Neuronal stem cell (in vitro differentiated cells): ENCODE measurements around the gene ACTC1.
"Not testable (repeated sequence)": the region's sequence is repeated elsewhere in the genome, so short reads cannot be mapped to it uniquely, and the experiment has no call there.

Experiments
- DNase-seq: peaks from one replicate; pipeline ENCODE4 v3.0.0-alpha.2; 2013; ENCODE audit warnings: low spot score
- H2AFZ ChIP-seq: one replicate; pipeline ENCODE4 v1.6.1; 2013; ENCODE audit warnings: mild to moderate bottlenecking, low read length, inconsistent platforms
- H2AK5ac ChIP-seq: 2 replicates; pipeline ENCODE4 v1.6.1; 2013; ENCODE audit warnings: low read depth, mild to moderate bottlenecking, inconsistent platforms, low read length, moderate library complexity, mixed read lengths
- H2BK120ac ChIP-seq: 2 replicates; pipeline ENCODE4 v1.6.1; 2013; ENCODE audit warnings: low read depth, mild to moderate bottlenecking, inconsistent platforms, low read length, moderate library complexity, mixed read lengths
- H2BK12ac ChIP-seq: one replicate; pipeline ENCODE4 v1.6.1; 2013; ENCODE audit warnings: low read length, inconsistent platforms
- H2BK15ac ChIP-seq: 2 replicates; pipeline ENCODE4 v1.6.1; 2013; ENCODE audit warnings: mild to moderate bottlenecking, low read length, inconsistent platforms, mixed read lengths
- H2BK5ac ChIP-seq: one replicate; pipeline ENCODE4 v1.6.1; 2013; ENCODE audit warnings: inconsistent platforms, mild to moderate bottlenecking, low read length, moderate library complexity
- H3K14ac ChIP-seq: one replicate; pipeline ENCODE4 v1.6.1; 2013; ENCODE audit warnings: low read length, inconsistent platforms
- H3K18ac ChIP-seq: 2 replicates; pipeline ENCODE4 v1.6.1; 2013; ENCODE audit warnings: low read length, inconsistent platforms
- H3K23ac ChIP-seq: 2 replicates; pipeline ENCODE4 v1.6.1; 2013; ENCODE audit warnings: low read depth, mild to moderate bottlenecking, mixed read lengths, low read length, inconsistent platforms; ENCODE audit not compliant: poor library complexity
- H3K27ac ChIP-seq: replicated peaks from 3 replicates; pipeline ENCODE4 v1.5.1; 2013; ENCODE audit warnings: low read length, inconsistent platforms
- H3K27me3 ChIP-seq, 3 experiments: 2 replicates each; pipeline ENCODE4 v1.6.1; 2013; ENCODE audit warnings: low read length in 3 of 3, mild to moderate bottlenecking in 2 of 3, inconsistent platforms in 1 of 3, low read depth in 1 of 3, mixed read lengths in 1 of 3, moderate library complexity in 1 of 3; ENCODE audit not compliant: control insufficient read depth in 3 of 3, insufficient read depth in 3 of 3
- H3K36me3 ChIP-seq, 2 donors: replicated peaks in 1 of 2; 2 replicates each; pipeline ENCODE4 v1.6.1; 2013; ENCODE audit warnings: low read length in 2 of 2; ENCODE audit not compliant: control insufficient read depth in 2 of 2, insufficient read depth in 2 of 2
- H3K4ac ChIP-seq: 2 replicates; pipeline ENCODE4 v1.6.1; 2013; ENCODE audit warnings: inconsistent platforms, mild to moderate bottlenecking, low read length, moderate library complexity
- H3K4me1 ChIP-seq, 2 donors: 1 replicate in 1 of 2; 2 replicates in 1 of 2; pipeline ENCODE4 v1.6.1; 2013; ENCODE audit warnings: low read length in 2 of 2, low read depth in 1 of 2; ENCODE audit not compliant: control insufficient read depth in 2 of 2, insufficient read depth in 1 of 2
- H3K4me2 ChIP-seq: one replicate; pipeline ENCODE4 v1.6.1; 2013; ENCODE audit warnings: mild to moderate bottlenecking, low read length, inconsistent platforms; ENCODE audit not compliant: insufficient read depth, poor library complexity, severe bottlenecking
- H3K4me3 ChIP-seq, 2 donors: 2 replicates each; pipeline ENCODE4 v1.5.1; 2013; ENCODE audit warnings: low read length in 2 of 2, mild to moderate bottlenecking in 2 of 2, inconsistent platforms in 1 of 2, moderate library complexity in 1 of 2
- H3K79me1 ChIP-seq: one replicate; pipeline ENCODE4 v1.6.1; 2013; ENCODE audit warnings: low read depth, mild to moderate bottlenecking, inconsistent platforms, low read length, moderate library complexity
- H3K9ac ChIP-seq: one replicate; pipeline ENCODE4 v1.6.1; 2013; ENCODE audit warnings: mild to moderate bottlenecking, low read depth, low read length, inconsistent platforms; ENCODE audit not compliant: poor library complexity
- H3K9me3 ChIP-seq, 2 donors: replicated peaks in 1 of 2; 2 replicates each; pipeline versions ENCODE3 to v1.6.1; 2013; ENCODE audit warnings: low read length in 2 of 2, mild to moderate bottlenecking in 2 of 2, inconsistent platforms in 1 of 2, low read depth in 1 of 2, mixed read lengths in 1 of 2, moderate library complexity in 1 of 2; ENCODE audit not compliant: control insufficient read depth in 2 of 2, insufficient read depth in 1 of 2
- H4K8ac ChIP-seq: one replicate; pipeline ENCODE4 v1.6.1; 2013; ENCODE audit warnings: low read depth, mild to moderate bottlenecking, inconsistent platforms, low read length, moderate library complexity
- H4K91ac ChIP-seq: one replicate; pipeline ENCODE4 v1.6.1; 2013; ENCODE audit warnings: low read length, low read depth, mild to moderate bottlenecking, inconsistent platforms; ENCODE audit not compliant: poor library complexity
- WGBS, 2 donors: extraction: QIAGEN DNeasy Blood & Tissue Kit; methylation state at CpG; one replicate each; pipeline ENCODE4 v1.1.7; 2013; ENCODE audit warnings: missing lambda C conversion rate in 2 of 2, mixed read lengths in 1 of 2; ENCODE audit not compliant: insufficient read length in 2 of 2, insufficient replicate concordance in 1 of 2; ENCODE audit errors: extremely low coverage in 2 of 2; 5-methylcytosine and 5-hydroxymethylcytosine counted together

Gene ACTC1

GRCh38 chr15:34815836-34816235 lies 20.5 kb upstream of the ACTC1 start:
- H3K14ac ChIP-seq: no peak overlapping the region
- no peak overlapping the region for H3K23ac ChIP-seq
- H3K4me2 ChIP-seq: no peak overlapping the region
- H4K91ac ChIP-seq: no peak overlapping the region
- WGBS, 2 donors: no CpG with 5 or more reads among the region's 1 CpG
- no peaks in the 10 kb centered on the region for H3K4me1 ChIP-seq
- no peaks in the 10 kb centered on the region for H3K79me1 ChIP-seq
- H3K27ac ChIP-seq: no peak overlapping the region
- H2BK120ac ChIP-seq: no peak overlapping the region
- H2BK5ac ChIP-seq: no peak overlapping the region
- H2AFZ ChIP-seq: no peak overlapping the region
- no peak overlapping the region for H2BK15ac ChIP-seq
- no peak overlapping the region for H3K18ac ChIP-seq
- H3K9ac ChIP-seq: no peak overlapping the region
- no peak overlapping the region for H2AK5ac ChIP-seq
- no peak overlapping the region for H4K8ac ChIP-seq
- no peak for DNase-seq
- no peak overlapping the region for H3K4ac ChIP-seq
- H3K36me3 ChIP-seq: no peaks in the 10 kb centered on the region
- H3K27me3 ChIP-seq: peaks cover 0 to 6% (median 0%) of the 10 kb centered on the region in 3 experiments
- no peaks in the 10 kb centered on the region for H3K9me3 ChIP-seq
- H2BK12ac ChIP-seq: no peak overlapping the region
- H3K4me3 ChIP-seq: no peak overlapping the region

- no peak overlapping the region for H3K18ac ChIP-seq
- H2BK15ac ChIP-seq: no peak overlapping the region
- no peak overlapping the region for H3K4me2 ChIP-seq
- no peaks in the 10 kb centered on the region for H3K79me1 ChIP-seq
- no peak overlapping the region for H2AK5ac ChIP-seq
- no peak overlapping the region for H3K9ac ChIP-seq
- H3K9me3 ChIP-seq: no peaks in the 10 kb centered on the region
- no peak overlapping the region for H3K23ac ChIP-seq
- H4K8ac ChIP-seq: no peak overlapping the region
- H2BK120ac ChIP-seq: no peak overlapping the region
- no peak overlapping the region for H4K91ac ChIP-seq
- H3K4ac ChIP-seq: no peak overlapping the region
- no peak overlapping the region for H2BK5ac ChIP-seq
- peaks cover 0 to 6% (median 0%) of the 10 kb centered on the region in 3 experiments for H3K27me3 ChIP-seq
- no peaks in the 10 kb centered on the region for H3K4me1 ChIP-seq
- no peak overlapping the region for H3K14ac ChIP-seq
- WGBS, 2 donors: no CpG with 5 or more reads among the region's 3 CpGs
- no peak for DNase-seq
- no peak overlapping the region for H2BK12ac ChIP-seq
- H3K36me3 ChIP-seq: no peaks in the 10 kb centered on the region
- no peak overlapping the region for H2AFZ ChIP-seq
- no peak overlapping the region for H3K4me3 ChIP-seq
- no peak overlapping the region for H3K27ac ChIP-seq
Measured at GRCh38 chr15:34813446-34814190, 18.3 kb upstream of the ACTC1 start.

DNA sequence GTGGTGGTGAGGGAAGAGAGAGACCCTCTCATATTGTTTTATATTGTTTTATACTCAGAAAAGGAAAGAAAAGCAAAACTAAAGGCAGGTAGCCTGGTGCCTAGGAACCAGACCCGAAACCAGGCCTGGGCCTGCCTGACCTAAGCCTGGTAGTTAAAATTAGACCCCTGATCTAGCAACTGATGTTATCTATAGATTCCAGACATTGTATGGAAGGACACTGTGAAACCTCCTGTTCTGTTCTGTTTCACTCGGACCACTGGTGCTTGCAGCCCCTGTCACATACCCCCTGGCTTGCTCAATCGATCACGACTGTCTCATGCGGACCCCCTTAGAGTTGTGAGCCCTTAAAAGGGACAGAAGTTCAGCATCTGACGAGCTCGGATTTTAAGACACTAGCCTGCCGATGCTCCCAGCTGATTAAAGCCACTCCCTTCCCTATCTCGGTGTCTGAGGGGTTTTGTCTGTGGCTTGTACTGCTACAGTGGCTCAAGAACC lies 17.6 kb upstream of the ACTC1 start:
- H3K23ac ChIP-seq, H3K4me1 ChIP-seq, H2BK120ac ChIP-seq, H4K91ac ChIP-seq, DNase-seq, H3K14ac ChIP-seq, H2AFZ ChIP-seq, H3K9ac ChIP-seq, H3K9me3 ChIP-seq, H3K36me3 ChIP-seq, H3K27ac ChIP-seq, H4K8ac ChIP-seq, H2AK5ac ChIP-seq, H2BK5ac ChIP-seq, H3K4me3 ChIP-seq, H3K4ac ChIP-seq, H3K79me1 ChIP-seq, H2BK12ac ChIP-seq, H2BK15ac ChIP-seq, H3K18ac ChIP-seq, H3K4me2 ChIP-seq, H3K27me3 ChIP-seq: not testable (repeated sequence)
- WGBS, 2 donors: no CpG with 5 or more reads among the region's 9 CpGs

- H3K4me2 ChIP-seq: no peak overlapping the region
- H3K27me3 ChIP-seq: peaks cover 0 to 4% (median 0%) of the 10 kb centered on the region in 3 experiments
- H3K14ac ChIP-seq: no peak overlapping the region
- H2AK5ac ChIP-seq: no peak overlapping the region
- no peak overlapping the region for H3K23ac ChIP-seq
- H3K9ac ChIP-seq: no peak overlapping the region
- no peak overlapping the region for H3K4me3 ChIP-seq
- DNase-seq: no peak
- no peaks in the 10 kb centered on the region for H3K36me3 ChIP-seq
- WGBS, 2 donors: no CpG with 5 or more reads among the region's 1 CpG
- H3K27ac ChIP-seq: no peak overlapping the region
- no peak overlapping the region for H2AFZ ChIP-seq
- no peak overlapping the region for H3K4ac ChIP-seq
- no peaks in the 10 kb centered on the region for H3K4me1 ChIP-seq
- no peak overlapping the region for H2BK15ac ChIP-seq
- H2BK5ac ChIP-seq: no peak overlapping the region
- peaks cover 0 to 2% of the 10 kb centered on the region in 2 donors for H3K9me3 ChIP-seq
- no peak overlapping the region for H4K91ac ChIP-seq
- H2BK120ac ChIP-seq: no peak overlapping the region
- no peak overlapping the region for H2BK12ac ChIP-seq
- no peak overlapping the region for H4K8ac ChIP-seq
- no peak overlapping the region for H3K18ac ChIP-seq
- no peaks in the 10 kb centered on the region for H3K79me1 ChIP-seq
Measured at GRCh38 chr15:34812369-34812768, 17.0 kb upstream of the ACTC1 start.
